Ramos (cell line): ENCODE measurements around the gene SOX21.
"Not testable (repeated sequence)": the region's sequence is repeated elsewhere in the genome, so short reads cannot be mapped to it uniquely, and the experiment has no call there.

Source experiments
- in situ Hi-C: fragments of 300-500 bp; cut with MboI; formaldehyde crosslinking; loops from one replicate; pipeline ENCODE4 v1.14.3; 2022; ENCODE audit warnings: low sequenced_read_pairs; ENCODE audit not compliant: unreplicated experiment

SOX21 gene

GRCh38 chr13:94712287-94712811 is at the start of gene SOX21:
Gene SOX21 (minus strand): TSS chr13:94712545. CDS start chr13:94712049, 496 bp downstream.
- in situ Hi-C loops: no loop called here

- in situ Hi-C loops: no loop called here
Measured at GRCh38 chr13:94761407-94761806, 49.1 kb upstream of the SOX21 start.

- in situ Hi-C loops: no loop called here
Measured at GRCh38 chr13:94759120-94759728, 46.9 kb upstream of the SOX21 start.

DNA sequence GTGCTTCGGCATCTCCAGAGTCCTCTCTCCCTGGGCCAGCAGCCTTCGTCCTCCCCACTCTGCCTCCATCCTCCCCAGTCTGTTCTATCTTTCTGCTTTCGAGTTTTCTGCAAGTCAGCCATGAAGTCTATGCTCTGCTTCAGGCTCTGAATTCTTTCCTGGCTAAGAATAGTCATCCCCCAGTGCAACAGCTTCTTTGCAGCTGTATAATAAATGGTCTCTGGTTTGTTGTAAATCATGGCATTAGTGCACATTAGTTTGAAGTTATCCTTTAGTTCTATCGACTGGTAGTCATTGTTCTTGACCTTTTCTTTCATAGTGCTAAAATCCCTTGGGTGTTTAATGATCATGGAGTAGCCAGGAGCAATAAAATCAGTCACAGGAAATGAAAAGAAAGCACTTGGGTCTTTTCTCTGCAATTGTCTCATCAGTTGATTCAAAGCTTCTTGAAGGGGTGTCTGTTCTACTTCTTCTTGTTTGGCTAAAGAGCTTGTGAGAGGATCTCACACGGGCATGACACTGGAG is 46.2 kb upstream of the SOX21 start:
- in situ Hi-C loops: no loop called here

DNA sequence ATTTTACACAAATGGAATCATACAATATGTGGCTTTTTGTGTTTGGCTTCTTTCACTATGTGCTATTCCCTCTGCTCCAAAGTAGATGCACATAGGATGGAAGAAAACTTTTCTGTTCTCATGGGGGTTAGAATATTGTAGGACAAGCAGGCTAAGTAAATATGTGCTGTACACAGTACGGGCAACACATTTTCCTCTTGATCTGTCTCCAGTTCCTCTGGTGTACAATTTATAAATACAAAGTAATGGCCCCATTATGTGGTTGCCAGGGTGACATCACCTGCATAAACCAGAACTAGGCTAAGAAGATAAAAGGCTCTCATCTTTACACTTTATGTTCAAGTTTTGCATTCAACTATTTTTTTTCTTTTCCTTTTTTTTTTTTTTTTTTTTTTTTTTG is 41.0 kb upstream of the SOX21 start:
- in situ Hi-C loops: no loop called here

DNA sequence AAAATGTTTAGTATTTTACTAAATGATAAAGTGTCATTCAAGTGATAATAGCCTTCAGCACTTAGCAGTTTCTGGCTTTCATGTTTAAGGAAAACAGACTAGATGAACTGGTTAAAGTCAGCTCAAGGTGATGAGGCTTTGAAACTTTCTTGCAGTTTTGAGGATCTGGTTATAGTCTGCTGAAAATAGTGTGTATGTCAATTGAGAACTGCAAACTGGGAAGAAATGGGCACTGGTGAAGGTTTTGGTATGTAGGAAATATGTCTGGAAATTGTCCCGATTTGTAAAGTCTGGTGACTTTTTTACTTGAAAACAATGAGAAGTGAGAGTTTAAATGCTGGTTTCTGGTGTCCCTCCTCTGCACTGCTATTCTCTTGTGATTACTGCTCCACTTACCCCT is 36.8 kb upstream of the SOX21 start:
- in situ Hi-C loops: no loop called here

- in situ Hi-C loops: no loop called here
Measured at GRCh38 chr13:94739235-94739634, 26.9 kb upstream of the SOX21 start.

GRCh38 chr13:94731028-94731427 is 18.7 kb upstream of the SOX21 start:
- in situ Hi-C loops: no loop called here

DNA sequence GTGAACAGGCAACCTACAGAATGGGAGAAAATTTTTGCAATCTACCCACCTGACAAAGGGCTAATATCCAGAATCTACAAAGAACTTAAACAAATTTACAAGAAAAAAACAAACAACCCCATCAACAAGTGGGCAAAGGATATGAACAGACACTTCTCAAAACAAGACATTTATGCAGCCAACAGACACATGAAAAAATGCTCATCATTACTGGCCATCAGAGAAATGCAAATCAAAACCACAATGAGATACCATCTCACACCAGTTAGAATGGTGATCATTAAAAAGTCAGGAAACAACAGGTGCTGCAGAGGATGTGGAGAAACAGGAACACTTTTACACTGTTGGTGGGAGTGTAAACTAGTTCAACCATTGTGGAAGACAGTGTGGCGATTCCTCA is 17.6 kb upstream of the SOX21 start:
- in situ Hi-C loops: not testable (repeated sequence)

GRCh38 chr13:94726425-94726824 is 14.1 kb upstream of the SOX21 start:
- in situ Hi-C loops: no loop called here

GRCh38 chr13:94722609-94723345 is 10.4 kb upstream of the SOX21 start:
- in situ Hi-C loops: no loop called here

GRCh38 chr13:94718697-94719096 is 6.4 kb upstream of the SOX21 start:
- in situ Hi-C loops: not testable (repeated sequence)

DNA sequence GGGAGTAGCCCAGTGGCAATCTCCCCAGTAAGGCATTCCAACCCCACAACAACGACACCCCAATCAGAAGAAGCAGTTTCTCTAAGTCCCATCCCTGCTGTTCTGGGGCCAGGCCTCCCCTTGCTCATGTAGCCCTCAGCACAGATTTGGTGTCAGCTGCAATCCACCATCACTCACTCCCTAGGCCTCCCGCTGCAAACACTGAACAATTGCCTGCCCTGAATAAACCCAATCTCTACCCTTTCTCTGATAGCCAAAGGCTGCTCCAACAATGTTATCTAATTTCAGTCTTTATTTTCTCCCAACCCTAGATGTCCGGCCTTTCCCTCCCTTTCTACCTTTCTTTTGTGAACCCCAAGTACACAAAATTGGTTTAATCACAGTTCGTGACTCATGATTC is 5.6 kb upstream of the SOX21 start:
- in situ Hi-C loops: no loop called here

- in situ Hi-C loops: no loop called here
Measured at GRCh38 chr13:94716016-94716415, 3.7 kb upstream of the SOX21 start.

DNA sequence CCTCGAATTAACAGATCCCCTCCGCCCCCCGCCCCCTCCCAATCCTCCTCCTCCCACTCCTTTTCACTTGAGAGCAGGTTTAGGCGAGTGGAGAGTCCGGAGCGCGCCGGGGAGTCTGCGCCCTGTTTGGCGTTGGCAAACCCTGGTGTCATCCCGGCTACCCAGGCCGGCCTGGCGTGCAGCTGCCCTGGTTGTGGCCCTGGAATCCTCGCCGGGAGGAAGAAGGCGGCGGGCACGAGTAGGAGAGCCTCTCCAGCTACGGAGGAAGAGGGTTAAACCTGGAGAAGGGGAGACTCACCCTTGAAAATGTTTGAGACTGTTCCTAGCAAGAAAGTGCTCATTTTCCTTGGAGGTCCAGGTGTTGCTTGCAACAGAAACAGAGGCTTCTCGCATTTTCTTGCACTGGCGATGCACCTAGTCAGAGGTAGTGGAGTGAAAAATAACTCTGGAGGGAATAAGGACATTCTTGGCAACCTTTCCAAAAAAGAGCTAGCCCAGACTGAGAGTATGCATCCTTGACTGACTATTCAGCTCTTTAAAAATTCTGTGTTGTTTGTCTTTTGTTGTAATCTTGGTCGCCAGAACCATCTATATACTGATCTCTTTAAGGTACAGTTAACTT is 1.3 kb upstream of the SOX21 start:
- in situ Hi-C loops: no loop called here

GRCh38 chr13:94712812-94713560 is 641 bp upstream of the SOX21 start:
- in situ Hi-C loops: no loop called here

DNA sequence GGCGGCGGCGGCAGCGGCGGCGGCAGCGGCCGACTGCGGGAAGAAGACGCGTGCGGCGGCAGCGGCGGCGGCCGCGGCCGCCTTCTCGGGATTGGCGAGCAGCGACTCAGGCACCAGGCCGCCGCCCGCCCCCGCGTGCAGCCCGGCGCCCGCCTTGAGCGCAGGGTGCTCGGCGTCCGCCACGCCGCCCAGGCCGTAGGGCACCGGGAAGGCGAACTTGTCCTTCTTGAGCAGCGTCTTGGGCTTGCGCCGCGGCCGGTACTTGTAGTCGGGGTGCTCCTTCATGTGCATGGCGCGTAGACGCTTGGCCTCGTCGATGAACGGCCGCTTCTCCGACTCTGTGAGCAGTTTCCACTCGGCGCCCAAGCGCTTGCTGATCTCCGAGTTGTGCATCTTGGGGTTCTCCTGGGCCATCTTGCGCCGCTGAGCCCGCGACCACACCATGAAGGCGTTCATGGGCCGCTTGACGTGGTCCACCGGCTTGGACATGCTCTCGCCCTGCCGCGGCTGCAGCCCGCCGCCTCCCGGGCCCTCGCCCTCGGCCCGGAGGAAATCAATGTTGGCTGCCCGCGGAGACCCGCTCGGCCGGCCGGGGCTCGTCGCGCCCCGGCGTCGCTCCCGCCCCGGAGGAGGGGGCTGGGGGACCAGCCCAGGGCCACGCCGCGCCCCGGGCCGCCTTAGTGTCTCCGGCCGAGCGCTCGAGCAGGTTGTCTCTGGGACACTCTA is 621 bp downstream of the SOX21 start:
- in situ Hi-C loops: no loop called here

DNA sequence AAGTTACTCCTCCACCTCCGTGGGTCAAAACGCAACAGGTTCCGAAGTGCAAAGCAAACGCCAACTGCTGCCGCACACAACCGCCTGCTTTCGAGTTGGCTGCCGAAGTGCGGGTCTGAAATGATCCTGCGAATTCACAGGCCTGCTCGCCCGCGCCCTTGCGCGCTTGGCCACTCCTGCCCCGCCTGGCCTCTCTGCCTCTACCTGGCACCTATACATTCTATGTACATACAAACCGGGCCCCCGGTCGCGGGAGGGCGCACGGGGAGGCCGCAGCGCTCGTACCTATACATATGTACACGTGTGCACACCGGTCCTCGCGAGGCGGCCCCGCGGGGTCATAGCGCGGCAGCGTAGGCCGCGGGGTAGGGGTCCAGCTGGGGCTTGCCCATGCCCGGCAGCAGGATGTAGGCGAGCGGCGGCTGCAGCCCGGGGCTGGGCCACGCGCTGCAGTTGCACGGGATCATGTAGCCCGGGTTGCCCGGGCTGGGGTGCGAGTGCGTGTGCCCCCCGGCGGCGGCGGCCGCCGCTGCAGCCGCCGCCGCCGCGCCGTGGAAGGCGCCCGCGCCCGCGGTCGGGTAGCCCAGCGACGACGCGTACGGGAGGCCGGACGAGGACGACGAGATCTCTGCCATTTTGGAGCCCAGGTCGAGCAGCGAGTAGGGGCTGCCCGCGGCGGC is 1.3 kb downstream of the SOX21 start:
- in situ Hi-C loops: no loop called here

GRCh38 chr13:94710065-94710781 is 2.1 kb downstream of the SOX21 start:
- in situ Hi-C loops: no loop called here
